Measurements from ENCODE around the gene EPB42.

DNA sequence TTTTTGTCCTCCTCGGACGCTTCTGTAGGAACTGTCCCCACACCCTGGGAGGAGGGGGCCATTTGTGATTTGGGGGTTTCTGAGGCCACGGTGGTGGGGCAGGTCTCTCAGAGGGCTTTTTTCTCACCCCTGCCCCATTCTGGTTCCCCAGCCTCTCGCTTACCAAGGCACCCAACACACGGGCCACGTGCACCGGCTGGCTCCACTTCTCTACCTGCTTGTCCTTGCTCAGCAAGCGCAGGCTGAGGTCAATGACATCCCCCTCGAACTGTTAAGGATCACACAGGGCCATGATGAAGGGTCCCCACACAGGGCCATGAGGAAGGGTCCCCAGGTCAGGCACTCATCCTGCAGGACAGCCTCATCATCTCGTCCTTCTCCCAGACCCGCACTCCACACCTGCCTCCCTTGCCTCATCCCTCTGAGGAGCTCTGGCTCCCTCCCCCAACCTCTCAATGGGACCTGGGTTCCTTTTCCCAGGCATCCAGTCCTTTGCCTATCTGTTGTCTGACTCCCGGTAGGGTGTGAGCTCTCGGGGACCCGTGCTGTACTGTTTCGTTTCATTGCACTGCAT is 10.6 kb downstream of the EPB42 start:
- TF ChIP-seq, protein P1, sequence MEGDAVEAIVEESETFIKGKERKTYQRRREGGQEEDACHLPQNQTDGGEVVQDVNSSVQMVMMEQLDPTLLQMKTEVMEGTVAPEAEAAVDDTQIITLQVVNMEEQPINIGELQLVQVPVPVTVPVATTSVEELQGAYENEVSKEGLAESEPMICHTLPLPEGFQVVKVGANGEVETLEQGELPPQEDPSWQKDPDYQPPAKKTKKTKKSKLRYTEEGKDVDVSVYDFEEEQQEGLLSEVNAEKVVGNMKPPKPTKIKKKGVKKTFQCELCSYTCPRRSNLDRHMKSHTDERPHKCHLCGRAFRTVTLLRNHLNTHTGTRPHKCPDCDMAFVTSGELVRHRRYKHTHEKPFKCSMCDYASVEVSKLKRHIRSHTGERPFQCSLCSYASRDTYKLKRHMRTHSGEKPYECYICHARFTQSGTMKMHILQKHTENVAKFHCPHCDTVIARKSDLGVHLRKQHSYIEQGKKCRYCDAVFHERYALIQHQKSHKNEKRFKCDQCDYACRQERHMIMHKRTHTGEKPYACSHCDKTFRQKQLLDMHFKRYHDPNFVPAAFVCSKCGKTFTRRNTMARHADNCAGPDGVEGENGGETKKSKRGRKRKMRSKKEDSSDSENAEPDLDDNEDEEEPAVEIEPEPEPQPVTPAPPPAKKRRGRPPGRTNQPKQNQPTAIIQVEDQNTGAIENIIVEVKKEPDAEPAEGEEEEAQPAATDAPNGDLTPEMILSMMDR (IDR thresholded peaks at IDR 0.05) = no peak
- TF ChIP-seq EMX1 (CRISPR knock-in tag; IDR thresholded peaks at IDR 0.05) (no peak), SP1 (CRISPR knock-in tag; conservative IDR thresholded peaks at IDR 0.05) (no peak), CREB1 (CRISPR knock-in tag; IDR thresholded peaks at IDR 0.05) (no peak), CBFB (CRISPR knock-in tag; IDR thresholded peaks at IDR 0.05; ENCODE audit: low read depth) (no peak)
- TF ChIP-seq, protein P2, sequence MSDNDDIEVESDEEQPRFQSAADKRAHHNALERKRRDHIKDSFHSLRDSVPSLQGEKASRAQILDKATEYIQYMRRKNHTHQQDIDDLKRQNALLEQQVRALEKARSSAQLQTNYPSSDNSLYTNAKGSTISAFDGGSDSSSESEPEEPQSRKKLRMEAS (CRISPR knock-in tag; IDR thresholded peaks at IDR 0.05) = no peak
- TF ChIP-seq, protein P3, sequence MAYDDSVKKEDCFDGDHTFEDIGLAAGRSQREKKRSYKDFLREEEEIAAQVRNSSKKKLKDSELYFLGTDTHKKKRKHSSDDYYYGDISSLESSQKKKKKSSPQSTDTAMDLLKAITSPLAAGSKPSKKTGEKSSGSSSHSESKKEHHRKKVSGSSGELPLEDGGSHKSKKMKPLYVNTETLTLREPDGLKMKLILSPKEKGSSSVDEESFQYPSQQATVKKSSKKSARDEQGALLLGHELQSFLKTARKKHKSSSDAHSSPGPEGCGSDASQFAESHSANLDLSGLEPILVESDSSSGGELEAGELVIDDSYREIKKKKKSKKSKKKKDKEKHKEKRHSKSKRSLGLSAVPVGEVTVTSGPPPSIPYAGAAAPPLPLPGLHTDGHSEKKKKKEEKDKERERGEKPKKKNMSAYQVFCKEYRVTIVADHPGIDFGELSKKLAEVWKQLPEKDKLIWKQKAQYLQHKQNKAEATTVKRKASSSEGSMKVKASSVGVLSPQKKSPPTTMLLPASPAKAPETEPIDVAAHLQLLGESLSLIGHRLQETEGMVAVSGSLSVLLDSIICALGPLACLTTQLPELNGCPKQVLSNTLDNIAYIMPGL (CRISPR knock-in tag; IDR thresholded peaks at IDR 0.05) = no peak
